GM19468 (cell line): ENCODE measurements around the gene ZNF628.

ENCODE experiments used
- ATAC-seq: cut with Tn5 transposase; IDR thresholded peaks from one replicate; pipeline ENCODE4 v1.9.1; 2021; ENCODE audit warnings: mild to moderate bottlenecking, moderate library complexity, moderate number of reproducible peaks; ENCODE audit not compliant: unreplicated experiment; ENCODE audit errors: extremely low read depth

Gene ZNF628

GRCh38 chr19:55464039-55464661 lies 12.3 kb upstream of the ZNF628 start:
- no peak for ATAC-seq

GRCh38 chr19:55464662-55465054 lies 11.8 kb upstream of the ZNF628 start, which contains the start of gene C19orf85:
TSS of gene C19orf85 (minus strand) at chr19:55464751. CDS start at chr19:55464554, 197 bp downstream.
- ATAC-seq = no peak

GRCh38 chr19:55465460-55466240 lies 10.8 kb upstream of the ZNF628 start:
- no peak for ATAC-seq

- ATAC-seq = no peak
Measured at GRCh38 chr19:55466241-55466614, 10.2 kb upstream of the ZNF628 start.

- ATAC-seq = no peak
Measured at GRCh38 chr19:55467236-55468053, 9.0 kb upstream of the ZNF628 start.

GRCh38 chr19:55468054-55468393 lies 8.4 kb upstream of the ZNF628 start:
- ATAC-seq = no peak

- no peak for ATAC-seq
Measured at GRCh38 chr19:55471266-55471665, 5.2 kb upstream of the ZNF628 start.

- ATAC-seq = no peak
Measured at GRCh38 chr19:55472463-55472862, 4.0 kb upstream of the ZNF628 start.

- ATAC-seq = no peak
Measured at GRCh38 chr19:55473225-55474012, 3.0 kb upstream of the ZNF628 start.

GRCh38 chr19:55474269-55475265 lies 1.9 kb upstream of the ZNF628 start:
- ATAC-seq = no peak

GRCh38 chr19:55477905-55478304 lies 1.5 kb downstream of the ZNF628 start:
- no peak for ATAC-seq

GRCh38 chr19:55478364-55478763 lies 1.9 kb downstream of the ZNF628 start:
- ATAC-seq = no peak

- no peak for ATAC-seq
Measured at GRCh38 chr19:55479045-55479444, 2.6 kb downstream of the ZNF628 start.

GRCh38 chr19:55479451-55480230 lies 3.2 kb downstream of the ZNF628 start:
- no peak for ATAC-seq

GRCh38 chr19:55481148-55481793 lies 4.9 kb downstream of the ZNF628 start:
- ATAC-seq = no peak

- ATAC-seq = no peak
Measured at GRCh38 chr19:55481794-55482155, 5.4 kb downstream of the ZNF628 start.

GRCh38 chr19:55482156-55482961 lies 5.9 kb downstream of the ZNF628 start:
- ATAC-seq = no peak
